HG03045 (cell line): ENCODE data around the gene XXYLT1.

Source experiments
- ATAC-seq: cut with Tn5 transposase; IDR thresholded peaks from one replicate; pipeline ENCODE4 v1.9.1; 2021; ENCODE audit warnings: mild to moderate bottlenecking, moderate library complexity; ENCODE audit not compliant: unreplicated experiment

The XXYLT1 gene

DNA sequence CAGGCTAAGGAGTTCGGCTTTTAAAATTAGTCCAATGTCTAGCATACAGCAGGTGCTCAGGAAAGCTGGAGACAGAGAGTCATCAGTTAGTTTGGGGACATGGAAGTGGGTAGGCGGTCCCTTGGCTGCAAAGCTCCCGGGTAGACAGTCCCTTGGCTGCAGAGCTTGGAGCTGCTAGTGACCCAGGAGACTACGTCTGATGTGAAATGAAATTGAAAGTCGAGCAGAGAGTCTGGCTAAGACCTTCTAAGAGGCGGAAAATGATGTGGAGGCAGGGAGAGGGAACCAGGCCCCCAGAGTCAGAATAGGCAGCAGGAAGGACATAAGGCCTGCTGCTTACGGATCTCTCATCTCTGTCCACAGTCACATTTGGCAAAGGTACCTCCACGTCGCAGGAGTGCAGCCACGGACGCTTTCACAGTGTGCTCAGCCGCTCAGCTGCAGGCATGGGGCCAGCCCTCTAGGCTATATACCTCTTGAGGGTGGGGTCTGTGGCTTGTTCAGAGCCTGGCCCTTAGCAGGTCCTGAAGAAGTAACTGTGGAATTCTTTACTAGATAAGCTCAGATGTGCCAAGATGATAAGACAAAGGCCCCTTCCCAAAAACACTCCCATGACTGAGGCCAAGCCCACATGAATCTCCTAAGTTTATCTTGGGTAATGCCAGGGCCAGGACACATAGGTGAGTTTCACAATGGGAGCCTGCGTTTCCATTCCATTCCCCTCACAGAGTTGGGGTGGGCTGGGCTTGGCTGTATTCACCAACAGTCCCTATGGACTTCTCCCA, 131.7 kb downstream of the XXYLT1 start:
- ATAC-seq = peak; percentile 63

DNA sequence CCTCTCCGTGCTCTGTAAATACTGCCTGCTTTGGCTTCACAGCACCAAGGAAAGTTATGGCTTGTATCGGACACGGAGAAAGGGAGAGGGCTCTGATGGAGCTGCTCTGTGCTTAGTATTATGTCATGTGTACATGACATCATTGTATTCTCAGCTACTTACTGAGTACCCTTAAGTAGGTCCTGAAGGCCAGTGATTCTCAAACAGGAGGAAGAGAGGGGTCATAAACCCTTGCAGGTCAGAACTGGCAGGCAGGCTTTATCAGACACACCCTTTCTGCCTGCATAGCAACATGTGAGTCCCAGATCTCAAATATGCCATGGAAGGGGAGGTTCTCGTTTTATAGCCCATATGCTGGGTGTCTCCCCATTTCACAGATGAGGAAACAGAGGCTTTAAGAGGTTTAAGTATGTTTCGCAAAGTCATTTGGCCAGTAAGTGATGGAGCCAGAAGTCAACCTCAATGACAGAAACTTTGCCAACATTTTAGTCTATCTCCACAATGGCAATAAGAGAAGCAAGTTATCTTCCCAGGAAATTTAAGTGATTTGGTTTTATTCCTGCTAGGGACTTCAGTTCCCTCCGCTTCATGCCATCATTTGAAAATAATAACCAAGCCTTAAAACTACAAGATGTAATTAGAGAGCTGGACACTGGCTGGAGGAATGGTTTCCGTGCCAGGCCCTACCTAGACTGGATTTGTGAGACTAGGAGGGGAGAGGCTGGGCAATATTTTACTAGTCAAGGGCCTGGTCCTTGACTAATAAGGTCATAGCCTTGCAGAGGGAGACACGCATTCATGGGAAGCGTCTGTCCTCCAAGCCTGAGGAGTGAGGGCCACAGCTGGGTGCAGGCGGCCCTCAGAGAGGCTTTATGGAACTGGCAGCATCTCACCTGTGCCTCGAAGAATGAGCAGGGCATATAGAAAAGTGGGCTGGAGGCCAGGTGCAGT, 133.0 kb downstream of the XXYLT1 start:
- no peak for ATAC-seq

DNA sequence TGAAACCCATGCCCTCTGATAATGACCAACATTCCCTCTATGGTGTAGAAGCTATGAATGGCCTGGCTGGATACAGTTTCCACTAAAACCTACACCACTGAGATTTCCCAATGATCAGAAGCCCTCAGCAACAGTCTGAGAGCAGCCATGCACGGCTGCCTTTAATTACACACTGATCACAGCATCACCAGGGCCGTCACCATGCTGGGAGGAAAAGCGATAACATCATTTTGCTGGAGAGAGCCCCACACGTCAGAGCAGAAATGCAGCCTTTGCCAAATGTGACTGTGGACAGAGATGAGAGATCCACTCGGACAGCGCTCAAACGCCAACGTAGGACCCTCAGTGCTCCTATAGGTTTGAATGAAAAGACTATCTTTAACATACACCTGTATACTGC, 135.0 kb downstream of the XXYLT1 start:
- ATAC-seq = no peak

DNA sequence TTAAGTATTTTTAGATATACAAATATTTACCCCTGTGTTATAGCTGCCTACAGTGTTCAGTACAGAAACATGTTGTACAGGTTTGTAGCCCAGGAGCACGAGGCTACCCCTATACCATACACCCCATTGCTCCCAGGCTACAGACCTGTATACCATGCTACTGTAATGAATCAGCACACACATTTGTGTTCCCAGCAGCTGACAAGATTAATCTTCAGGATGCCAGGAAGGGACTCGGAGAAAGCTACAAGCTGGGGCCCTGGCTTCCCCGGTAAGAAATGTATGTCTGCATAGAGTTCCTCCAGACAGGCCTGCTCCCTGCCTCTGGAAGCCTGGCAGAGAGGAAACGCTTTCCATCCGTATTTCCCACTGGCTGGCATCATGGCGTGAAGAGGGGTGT, 136.5 kb downstream of the XXYLT1 start:
- no peak for ATAC-seq

DNA sequence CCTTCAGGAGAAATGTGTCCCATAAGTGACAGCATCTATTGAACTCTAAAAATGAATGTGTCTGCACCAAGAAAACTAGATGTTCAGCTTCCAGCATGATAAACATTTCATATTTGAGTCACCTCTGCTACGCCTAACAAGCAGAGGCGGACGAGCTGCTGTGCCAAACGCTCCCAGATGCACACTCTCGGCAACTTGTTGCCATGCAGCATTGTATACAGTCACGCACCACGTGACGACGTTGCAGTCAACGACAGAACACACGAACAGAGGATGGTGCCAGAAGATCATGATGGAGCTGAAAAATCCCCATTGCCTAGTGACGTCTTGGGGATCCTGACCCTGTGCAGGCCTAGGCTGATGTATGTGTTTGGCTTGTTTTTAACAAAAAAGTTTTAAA, 137.5 kb downstream of the XXYLT1 start:
- ATAC-seq = no peak

DNA sequence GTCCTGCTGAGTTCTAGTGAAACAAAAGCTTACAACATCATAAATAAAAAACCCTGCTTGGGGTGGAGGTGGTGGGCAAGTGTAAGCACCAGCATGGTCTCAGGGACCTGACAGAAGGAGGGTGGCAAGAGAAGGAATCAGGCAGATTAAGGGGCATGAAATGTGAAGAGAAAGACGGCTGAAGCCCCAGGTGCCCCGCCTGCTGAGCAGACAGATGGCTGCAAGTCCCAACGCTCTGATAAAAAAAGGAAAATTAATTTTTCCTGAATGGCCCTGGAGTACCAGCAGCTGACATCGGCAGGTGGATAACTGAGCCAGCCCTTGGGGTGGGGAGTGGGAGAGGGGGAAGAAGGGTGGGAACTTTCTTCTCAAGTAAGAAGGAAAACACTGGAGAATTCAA, 137.9 kb downstream of the XXYLT1 start:
- ATAC-seq = no peak

DNA sequence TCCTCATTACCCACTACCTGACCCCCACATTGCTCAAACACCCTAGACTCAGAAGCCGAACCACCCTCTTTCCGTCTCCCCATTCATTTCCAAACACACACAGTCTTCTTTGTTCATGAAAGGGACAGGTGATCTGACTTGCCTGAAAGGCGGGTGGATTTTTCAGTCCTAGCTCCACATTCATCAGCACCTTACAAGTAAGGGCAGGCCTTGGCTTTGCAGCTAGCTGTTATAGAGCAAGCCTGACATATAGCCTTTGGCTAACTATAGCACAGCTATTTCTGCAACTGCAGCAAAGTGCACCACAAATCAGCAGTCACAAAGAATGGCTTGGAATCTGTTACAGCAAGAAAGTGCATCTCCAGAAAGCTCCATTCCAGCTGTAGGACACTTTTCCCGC, 139.8 kb downstream of the XXYLT1 start:
- ATAC-seq = no peak

DNA sequence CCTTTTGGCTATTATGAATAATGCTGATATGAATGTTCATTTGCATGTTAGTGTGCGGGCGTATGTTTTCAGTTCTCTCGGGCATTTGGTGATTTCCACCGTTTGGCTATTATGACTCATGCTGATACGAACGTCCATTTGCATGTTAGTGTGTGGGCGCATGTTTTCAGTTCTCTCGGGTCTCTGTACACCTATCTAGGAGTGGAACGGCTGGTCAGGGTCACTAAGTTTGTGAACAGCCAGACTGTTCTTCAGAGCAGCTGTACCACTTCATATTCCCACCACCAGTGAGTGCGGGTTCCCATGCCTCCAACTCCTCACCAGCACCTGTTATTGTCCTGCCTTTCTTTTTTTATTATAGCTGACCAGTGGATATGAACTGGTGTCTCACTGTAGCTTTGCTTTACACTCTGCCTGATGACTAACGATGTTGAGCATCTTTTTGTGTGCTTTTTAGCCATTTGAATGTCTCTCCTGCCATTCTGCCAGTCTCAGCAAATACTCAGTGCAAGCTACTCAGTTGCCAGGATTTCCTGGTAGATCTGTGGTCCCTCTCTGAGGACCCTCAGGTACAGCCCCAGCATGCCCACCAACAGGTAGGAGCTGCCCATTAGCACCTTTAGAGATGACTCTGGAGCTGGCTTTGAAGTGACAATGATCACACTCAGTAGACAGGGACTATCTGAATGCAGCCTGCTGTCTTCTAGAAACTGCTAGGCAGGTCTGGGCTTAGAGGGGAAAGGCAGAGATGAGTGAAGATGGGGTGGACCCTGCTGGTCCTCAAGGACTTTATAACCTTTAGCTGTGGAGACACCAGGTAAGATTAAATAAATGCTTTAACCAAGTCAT, 141.1 kb downstream of the XXYLT1 start:
- peak; percentile 90 for ATAC-seq

DNA sequence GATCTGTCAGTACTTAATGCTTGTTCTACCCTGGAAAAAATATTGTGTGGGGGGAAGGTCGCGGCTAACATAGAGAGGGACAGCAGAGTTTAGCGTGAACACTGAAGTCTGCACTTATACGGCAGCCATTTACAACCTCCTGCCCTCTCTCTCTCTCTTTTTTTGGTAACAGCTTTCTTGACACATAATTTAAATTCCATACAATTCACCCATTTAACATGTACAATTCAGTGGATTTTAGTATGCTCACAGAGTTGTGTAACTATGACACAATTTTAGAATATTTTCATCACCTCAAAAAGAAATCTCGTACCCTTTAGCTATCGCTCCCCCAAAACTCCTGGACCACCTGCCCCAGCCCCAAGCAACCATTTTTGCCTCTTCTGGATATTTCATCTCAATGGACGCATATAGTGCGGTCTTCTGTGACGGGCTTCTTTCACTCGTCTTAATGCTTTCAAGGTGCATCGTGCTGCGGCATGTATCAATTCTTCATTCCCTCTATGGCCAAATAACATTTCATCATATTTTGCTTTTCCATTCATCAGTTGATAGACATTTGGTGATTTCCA, 141.8 kb downstream of the XXYLT1 start:
- no peak for ATAC-seq

DNA sequence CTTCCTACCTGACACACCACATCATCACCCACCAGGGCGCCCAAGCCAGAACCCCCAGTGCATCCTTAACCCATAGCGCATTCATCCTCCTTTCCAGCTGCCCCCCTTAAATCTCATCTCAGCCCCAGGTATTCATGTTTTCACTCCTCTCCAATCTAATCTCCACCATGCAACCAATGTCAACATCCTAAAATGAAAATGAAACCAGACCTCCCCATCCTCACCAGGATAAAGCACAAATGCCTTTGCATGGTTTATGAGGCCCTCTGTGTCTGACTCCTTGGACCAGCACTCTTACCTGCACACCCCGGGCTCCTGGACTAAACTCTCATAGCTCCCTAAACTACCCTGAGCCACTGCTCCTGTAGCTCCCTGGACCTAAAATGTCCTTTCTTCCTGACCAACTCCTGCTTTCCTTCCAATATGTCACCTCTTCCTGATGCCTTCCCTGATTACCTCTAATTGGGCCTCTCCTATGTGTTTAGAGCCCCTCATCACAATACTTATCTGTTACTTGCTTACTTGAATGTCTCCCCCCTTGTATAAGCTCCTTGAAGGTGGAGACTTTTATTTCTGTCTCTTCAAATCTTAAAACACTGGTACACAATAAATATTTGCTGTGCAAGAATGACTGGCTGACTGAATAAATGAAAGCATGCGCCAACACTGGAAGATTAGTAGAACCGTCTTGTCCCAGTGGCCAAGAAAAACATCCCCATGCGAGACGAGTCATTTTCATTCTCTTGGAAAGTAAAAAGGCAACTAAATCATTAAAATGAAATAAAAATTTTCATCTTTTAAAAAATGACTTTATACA, 142.5 kb downstream of the XXYLT1 start:
- ATAC-seq = no peak

DNA sequence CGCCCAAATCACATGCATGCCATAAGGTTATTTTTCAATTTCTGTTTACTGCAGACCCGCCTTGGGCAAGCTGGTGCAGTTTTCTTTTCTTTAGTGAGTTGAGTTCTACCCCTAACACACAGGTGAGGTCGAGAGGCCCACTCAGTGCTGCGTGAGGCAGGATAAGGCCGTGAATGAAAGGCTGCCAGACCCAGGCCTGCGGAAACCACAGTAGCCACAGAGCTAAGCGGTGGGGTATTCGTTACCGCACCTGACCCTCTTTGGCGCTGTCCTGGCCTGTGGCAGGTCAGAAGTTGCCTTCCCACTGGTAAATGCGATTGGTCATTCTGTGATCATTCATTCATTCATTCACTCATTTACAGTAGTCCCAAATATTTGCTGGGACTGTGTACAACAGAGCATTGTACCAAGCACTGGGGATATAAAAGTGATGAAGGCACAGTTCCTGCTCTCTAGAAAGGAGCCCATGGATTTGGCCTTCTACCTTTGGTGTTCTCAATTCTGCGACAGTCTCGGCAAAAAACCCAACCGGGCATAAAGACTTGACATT, 144.8 kb downstream of the XXYLT1 start:
- no peak for ATAC-seq

DNA sequence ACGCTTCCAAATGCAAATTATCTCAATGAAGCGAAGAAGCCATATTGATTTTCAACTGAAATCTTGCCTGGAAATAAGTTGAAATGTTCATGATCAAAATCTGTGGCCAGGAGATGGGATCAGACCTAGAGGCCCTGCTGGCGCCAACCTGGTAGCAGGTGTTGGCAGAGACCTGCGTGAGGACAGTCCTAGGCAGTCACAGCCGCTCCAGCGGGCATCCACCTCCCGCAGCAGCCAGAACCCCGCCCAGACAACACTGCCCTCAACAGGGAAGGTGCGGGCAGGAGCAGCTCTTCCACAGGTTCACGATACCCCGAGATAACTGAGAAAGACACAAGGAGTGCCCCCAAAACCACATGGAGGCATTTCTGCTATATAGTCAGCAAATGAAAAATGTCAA, 145.3 kb downstream of the XXYLT1 start:
- no peak for ATAC-seq

DNA sequence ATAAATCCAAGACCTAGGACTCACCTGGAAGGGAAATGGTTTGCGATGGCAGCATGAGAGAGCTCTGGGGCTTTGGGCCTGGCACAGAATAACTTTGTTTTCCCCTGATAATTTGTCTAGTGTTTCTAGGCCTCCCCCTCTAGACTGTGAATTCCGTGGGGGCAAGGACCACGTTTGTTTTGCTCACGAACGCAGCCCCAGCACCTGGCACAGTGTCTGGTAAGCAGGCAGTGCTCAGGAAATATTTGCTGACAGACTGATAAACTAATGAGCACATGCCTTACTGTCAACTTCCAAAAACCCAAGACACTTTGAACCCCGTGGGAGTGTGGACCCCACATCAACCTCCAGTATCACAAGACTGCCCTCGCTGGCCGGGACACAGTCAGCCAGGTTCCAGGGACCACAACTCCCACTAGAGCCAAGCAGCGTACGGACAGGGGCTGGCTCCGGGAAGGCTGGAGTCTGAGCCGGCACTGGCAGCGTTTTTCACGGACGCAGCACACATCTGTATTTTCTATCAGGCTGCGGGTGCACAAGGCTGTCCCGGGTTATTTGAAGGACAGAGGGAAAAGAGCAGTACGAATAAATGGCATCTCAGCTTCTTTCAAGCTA, 146.5 kb downstream of the XXYLT1 start:
- ATAC-seq = no peak

DNA sequence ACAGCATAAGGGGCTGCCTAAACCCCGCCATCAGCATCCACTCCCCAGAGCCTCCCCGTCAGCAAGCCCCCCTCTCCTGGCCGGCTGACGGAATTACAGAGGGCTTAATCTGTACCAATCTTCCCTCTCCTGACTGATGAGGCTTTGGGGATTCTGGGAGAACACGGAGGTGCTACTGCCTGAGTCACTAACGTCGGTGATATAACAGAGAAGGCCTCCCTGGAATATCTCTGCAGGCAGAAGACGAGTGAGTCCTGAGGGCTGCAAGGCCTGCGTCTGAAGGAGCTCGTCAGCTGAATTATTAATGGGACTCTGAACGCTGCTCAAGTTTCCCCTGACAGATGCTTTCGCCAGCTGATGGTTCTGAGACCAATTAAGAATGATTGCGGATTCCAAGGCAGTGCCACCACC, 147.7 kb downstream of the XXYLT1 start:
- no peak for ATAC-seq

DNA sequence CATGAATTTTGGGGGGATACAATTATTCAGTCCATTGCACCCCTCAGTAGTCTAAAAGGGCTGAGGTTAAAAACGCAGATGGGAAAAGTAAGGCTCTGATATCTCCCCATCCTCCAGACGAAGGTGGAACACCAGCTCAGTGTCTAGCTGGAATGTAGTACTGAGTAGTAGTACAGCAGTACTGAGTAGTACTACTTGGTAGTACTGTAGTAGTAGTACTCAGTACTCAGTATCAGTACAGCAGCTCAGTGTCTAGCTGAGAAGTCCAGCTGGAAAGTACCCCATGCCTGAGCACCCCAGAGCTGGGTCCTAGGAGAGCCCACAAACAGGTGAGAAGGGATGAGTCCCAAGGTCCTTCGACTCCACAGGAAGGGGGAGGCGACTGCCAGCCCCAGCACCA, 148.7 kb downstream of the XXYLT1 start:
- no peak for ATAC-seq

DNA sequence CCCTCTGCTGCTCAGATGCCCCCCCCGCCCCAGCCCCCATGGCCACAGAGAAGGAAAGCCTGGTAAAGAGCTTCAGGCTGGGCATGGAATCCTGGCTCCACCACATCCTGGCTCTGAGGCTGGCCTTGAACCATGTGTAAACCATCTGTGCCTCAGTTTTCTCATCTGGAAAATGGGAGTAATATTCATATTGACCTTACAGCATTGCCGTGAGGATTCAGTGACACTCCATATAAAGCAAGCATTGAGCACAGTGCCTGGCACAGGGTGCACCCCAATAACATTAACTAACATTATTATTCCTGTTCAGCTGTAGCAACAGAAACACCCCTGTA, 150.7 kb downstream of the XXYLT1 start:
- no peak for ATAC-seq

DNA sequence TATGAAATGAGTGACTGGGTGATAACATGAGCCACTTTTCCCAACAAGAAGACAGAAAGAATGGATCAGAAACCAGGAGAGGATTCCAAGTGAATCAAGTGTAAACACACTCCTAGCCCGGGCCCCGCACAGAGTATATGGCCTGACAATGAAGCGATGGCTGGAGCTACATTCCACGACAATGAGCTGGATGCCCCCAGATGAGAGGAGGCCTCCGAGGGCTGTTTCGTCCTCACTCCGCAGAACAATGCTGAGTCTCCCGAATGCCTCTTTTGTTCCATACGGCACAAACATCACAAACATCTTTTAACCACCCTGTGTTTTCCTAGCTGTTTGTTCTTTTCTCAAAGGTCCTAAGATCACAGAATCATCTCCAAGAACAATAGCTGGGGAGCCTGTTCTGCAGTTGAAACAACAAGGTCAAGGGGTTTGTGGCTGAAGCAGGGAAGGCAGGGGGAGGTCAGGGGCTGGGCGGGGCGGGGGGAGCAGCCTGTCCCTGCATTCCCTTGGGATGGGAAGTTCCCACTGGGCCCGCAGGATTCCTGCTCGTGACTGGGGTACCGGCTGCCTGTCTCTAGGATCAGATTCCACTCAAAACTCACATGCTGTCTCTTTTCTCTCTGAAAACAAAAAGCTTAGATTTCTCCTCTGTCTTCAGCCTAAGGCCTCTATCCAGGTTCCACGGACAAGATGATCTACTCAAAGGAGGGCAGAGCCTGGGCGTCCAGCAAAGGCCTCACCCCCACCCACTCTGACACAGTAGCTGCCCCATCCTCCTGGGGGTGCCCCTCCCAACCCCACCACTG, 151.3 kb downstream of the XXYLT1 start:
- no peak for ATAC-seq

DNA sequence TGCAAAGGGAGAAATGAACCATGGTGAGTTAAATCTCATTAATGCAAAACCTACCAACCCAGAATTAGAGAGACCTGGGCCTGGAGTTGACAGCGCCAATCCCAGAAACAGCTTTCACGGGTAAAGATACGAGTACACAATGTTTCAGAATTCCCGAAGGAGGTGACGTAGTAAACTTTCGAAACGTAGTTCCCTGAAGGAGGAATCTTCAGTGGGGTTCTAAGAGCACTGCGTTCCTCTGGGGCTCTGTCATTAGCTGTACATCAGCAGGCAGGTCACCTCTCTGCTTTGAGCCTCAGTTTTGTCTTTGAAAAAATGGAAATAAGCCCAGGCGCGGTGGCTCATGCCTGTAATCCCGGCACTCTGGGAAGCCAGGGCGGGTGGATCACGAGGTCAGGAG, 152.3 kb downstream of the XXYLT1 start:
- no peak for ATAC-seq
